T1000 (cell line): ENCODE measurements around the gene IST1.
"Not testable (repeated sequence)": the region's sequence is repeated elsewhere in the genome, so short reads cannot be mapped to it uniquely, and the experiment has no call there.

Experiments used
- DNase-seq: peaks from one replicate; lab custom pipeline; 2025; ENCODE audit warnings: mixed read lengths; lab: John Stamatoyannopoulos, UW

The IST1 gene

DNA sequence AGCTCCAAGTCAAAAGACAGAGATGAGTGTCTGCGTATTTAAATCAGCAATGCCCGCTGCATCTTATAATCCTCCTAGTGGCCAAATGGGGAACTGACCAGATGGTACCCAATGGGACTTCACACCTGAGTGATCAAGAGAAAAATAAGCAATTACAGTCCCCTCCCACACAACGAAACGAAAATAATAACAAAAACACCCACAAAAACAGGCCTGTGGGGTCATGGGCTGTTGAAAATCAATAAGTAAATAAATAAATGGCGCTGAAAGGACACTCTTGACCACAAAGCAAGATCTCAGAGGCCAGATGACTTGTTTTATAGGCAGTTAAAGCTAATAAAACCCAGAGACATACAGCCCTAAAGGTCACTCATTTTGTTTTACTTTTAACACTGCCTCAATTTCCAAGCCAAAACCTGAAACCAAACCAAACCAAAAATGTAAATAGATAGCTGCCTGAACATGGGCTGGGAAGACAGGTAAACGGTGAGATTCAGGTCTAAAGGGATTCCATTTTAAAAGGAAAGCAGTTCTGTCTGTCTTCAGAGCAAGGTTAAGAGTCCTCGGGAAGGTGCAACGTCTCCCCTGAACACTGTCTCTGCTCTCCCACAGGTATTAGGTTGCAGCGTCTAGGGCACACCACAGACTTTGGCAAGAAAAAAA, 12.7 kb upstream of the IST1 start:
- peak; percentile 3 for DNase-seq

DNA sequence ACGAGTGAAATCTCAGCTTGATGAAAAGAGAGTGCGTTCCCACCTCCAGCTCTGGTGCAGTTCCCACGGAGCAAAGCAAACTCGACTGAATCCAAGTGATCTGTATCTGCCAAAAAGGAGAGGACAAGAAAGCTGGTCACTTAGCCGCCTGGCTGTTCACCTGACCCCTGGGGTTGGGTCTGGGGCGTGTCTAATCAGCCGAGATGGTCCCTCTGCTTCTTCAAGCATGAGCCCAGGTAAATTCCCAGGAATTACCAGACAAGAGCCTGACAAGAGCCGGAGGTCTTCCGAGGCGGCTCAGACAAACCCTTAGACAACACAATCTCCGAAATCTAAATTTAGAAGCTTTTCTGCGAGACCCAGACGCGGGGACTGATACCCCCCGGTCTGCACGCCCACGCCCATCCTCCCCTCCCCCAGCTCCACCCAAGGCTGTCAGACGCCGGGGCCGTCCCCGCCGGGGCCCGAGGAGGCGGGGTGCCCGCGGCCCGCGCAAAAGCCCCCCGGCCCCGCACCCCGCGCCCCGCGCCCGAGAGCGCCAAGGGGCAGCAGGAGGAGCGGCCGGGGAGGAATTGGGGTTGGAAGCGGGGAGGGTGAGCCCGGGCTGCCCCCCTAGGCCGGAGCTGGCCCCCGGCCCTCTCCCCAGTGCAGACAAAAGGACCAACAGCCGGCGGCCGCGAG, 12.0 kb upstream of the IST1 start:
- no peak for DNase-seq

DNA sequence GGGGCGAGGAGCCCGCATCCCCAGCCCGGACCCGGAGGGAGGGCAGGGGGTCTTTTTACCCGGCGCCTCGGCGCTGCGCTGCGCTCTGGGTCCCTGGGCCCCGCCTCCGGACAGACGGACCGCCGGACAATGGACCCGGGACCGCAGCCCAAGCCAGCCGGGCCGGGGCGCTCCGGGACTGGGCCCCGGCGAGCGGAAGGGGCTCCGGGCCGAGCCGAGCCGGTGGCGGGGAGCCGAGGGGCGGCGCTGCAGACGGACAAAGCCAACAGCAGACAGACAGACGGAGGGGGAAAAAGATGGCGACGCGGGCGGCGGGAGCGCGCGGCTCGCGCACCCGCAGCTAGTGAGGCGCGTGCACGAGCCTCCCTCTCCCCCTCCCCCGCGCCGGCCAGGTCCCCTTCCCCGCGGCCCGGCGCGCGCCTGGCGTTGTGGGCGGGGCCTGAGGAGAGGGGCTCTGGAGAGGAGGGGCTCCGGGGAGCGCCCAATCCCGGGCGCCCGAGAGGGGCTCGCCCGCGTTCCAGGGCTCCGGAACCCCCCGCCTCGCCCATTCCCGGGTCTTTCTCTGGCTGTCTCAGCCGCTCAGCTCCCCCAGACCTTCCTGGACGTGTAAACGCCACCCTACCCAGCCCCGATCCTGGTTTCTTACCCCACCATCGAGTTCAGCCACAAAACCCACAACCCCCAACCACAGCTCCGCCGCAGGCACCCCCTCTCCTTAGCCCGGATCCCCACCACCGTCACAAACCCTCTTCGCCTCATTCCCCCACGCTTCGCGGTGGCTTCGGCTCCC, 11.3 kb upstream of the IST1 start, which contains the start of gene ZNF821:
ZNF821 (minus strand) TSS at position 334 of the 790 bp plus-strand sequence. CDS start 4,236 bp downstream, outside the sequence.
- peak; percentile 40 for DNase-seq

DNA sequence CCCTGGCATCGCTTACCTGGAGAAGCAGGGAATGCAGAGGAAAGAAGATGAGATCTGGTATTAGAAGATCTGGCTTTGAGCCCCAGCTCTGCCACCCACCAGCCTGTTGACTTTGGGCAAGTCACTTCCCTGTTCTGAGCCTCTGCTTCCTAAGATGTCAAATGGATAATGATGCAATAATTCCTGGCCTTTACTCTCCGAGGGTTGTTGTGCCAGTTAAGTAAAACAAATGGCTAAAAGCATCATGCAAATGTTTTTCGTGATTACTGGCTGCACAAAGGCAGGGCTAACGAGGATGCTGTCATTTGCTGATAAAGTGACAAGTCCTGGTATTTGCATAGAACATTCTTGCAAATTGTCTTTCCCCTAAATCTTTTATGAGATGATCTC, 10.1 kb upstream of the IST1 start:
- no peak for DNase-seq

DNA sequence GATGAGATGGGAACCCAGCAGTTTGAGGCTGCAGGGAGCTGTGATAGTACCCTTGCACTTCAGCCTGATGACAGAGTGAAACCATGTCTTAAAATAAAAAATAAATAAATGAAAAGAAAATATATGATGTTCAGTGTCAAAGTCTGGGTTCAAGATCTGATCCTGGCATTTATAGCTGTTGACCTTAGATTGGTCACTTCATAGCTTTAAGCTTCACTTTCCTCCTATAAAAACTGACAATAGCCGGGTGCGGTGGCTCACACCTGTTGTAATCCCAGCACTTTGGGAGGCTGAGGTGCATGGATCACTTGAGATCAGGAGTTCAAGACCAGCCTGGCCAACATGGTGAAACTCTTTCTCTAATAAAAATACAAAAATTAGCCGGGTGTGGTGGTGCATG, 6.2 kb upstream of the IST1 start:
- DNase-seq = no peak

DNA sequence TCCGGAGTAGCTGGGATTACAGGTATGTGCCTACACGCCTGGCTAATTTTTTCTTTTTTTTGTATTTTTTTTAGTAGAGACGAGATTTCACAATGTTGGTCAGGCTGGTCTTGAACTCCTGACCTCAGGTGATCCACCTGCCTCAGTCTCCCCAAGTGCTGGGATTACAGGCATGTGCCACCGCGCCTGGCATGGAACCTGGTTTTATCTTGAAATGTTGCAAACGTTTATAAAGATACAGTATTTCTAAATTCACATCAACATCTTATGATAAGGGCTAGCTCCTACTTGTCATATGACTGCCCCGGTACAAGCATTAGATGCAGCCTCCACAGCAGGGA, 1.5 kb upstream of the IST1 start:
- DNase-seq = no peak

DNA sequence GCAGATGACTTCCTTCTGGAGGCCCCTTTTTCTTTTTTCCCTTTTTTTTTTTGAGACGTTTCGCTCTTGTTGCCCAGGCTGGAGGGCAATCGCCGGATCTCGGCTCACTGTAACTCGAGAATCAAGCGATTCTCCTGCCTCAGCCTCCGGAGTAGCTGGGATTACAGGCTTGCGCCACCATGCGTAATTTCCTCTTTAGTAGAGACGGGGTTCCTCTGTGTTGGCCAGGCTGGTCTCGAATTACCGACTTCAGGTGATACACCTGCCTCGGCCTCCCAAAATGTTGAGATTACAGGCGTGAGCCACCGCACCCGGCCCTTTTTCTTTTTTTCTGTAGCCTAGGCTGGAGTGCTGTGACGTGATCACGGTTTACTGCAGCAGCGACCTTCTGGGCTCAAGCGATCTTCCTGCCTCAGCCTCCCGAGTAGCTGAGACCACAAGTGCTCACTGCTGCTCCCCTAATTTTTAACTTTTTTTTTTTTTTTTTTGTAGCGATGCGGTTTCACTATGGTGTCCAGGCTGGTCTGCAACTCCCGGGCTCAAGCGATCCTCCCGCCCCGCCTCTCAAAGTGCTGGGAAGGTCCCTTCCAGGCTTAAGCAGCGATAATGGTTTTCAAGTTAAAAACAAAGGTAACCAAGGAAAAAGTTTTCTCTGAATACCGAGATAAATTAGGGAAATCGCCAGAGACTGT, 956 bp upstream of the IST1 start:
- peak; percentile 15 for DNase-seq

DNA sequence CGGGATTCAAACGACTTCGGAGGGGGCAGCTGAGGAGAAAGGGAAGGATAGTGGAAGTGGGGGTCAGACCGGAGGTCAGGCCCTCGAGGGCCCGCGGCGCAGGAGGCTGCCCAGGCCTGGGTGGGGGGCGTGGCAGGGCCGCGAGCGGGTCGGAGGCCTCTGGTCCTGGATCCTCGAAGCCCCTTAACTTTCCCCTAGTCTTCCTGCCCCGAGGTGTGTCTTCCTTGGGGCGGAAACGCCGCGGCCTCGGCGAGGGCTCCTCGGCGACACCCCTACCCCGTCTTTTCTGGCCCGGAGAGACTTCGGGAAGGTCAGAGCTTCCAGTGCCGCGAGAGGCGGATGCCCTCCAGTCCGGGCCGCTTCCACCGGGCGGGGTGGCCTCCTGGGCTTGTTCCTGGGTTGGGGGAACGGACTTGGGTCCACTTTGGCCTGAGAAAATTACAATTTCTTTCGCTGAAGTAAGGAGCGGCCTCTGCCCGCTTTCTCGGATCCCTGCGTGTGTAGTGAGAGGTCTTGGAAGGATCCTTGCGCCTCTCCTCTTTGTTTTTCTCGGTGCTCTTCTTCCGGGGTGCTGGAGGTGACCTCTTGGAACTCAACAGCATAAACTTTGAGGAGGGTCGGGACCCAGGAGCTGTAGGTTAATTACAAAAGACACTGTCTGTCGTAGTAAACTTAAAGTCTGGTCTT, 491 bp downstream of the IST1 start:
- no peak for DNase-seq

DNA sequence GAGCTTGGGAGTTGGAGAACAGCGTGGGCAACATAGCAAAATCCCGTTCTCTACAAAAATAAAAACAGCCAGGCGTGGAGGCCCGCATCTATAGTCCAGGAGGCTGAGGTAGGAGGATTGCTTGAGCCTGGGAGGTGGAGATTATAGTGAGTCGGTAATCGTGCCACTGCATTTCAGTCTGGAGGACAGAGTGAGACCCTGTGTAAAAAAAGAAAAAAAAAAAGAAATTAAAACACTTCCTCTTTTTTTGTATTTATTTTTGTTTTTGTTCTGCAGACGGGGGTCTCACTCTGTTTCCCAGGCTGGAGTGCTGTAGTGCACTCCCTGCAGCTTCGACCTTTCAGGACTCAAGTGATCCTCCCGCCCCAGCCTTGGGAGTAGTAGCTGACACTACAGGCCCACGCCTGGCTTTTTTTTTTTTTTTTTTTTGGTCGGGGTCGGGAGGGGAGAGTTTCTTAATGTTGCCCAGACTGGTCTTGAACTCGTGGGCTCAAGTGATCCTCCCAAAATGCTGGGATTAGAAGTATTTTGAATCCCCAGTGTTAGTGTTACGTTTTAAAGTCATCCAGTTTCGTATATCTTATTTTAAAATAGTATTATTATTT, 1.5 kb downstream of the IST1 start:
- no peak for DNase-seq

DNA sequence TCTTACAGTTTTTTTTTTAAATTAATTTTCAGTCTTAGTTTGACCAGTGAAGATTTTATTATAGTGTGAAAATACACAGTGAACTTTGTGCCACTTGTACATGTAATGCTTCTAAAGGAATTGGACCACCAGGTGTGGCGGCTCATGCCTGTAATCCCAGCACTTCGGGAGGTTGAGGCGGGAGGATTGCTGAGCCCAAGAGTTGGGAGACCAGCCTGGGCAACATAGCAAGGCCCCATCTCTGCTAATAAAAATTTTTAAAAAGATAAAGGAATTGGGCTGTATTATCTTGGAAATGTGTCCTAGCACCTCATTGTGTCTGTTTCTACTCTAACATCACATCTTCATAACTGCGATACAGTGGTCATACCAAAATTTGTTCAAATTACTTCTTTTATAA, 3.8 kb downstream of the IST1 start:
- no peak for DNase-seq

DNA sequence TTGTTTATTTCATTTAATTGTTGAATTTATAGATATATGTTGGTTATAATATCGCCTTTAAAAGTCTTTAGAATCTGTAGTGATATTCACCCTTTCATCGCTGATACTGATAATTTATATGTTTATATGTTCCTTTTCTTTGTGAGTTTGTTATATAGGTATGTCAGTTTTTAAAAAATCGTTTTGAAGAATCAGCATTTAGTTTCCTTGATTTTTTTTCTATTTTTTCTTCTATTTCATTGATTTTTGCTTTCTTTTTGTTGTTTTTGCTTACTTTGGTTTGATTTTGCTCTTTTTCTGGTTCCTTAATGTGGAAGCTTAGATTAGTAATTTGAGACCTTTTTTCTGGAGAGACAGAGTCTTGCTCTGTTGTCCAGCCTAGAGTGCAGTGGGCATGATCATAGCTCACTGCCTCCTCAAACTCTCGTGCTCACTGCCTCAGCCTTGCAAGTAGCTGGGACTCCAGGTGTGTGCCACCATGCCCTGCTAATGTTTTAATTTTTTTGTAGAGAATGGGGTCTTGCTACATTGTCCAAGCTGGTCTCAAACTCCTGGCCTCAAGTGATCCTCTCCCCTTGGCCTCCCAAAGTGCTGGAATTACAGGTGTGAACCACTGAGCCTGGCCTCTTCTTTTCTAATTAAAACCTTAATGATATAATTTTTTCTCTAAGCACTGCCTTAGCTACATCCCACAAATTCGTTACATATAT, 7.5 kb downstream of the IST1 start:
- DNase-seq = no peak

DNA sequence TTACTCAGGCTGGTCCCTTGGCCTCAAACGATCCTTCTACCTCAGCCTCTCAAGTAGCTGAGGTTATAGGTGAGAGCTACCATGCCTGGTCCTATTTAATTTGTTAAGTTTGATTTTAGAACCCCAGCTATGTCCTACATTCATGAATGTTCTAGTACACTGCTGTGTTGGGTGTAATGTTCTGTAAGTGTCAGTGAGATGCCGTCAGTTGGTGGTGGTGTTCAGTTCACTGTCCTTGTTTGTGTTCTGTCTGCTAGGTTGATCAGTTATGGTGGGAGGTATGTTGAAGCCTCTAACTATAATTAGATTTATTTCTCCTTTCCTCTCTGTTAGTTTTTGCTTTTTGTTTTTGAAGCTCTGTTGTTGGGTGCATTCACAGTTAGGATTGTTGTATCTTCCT, 8.3 kb downstream of the IST1 start:
- no peak for DNase-seq

DNA sequence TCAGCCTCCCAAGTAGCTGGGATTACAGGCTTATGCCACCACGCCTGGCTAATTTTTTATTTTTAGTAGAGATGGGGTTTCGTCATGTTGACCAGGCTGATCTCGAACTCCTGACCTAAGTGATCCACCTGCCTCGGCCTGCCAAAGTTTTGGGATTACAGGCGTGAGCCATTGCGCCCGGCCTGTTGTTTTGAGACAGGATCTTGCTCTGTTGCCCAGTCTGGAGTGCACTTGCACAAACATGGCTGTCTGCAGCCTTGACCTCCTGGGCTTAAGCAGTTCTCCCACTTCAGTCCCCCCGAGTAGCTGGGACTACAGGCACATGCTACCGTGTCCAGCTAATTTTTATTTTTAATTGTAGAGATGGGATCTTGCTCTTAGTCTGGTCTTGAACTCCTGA, 8.9 kb downstream of the IST1 start:
- no peak for DNase-seq

DNA sequence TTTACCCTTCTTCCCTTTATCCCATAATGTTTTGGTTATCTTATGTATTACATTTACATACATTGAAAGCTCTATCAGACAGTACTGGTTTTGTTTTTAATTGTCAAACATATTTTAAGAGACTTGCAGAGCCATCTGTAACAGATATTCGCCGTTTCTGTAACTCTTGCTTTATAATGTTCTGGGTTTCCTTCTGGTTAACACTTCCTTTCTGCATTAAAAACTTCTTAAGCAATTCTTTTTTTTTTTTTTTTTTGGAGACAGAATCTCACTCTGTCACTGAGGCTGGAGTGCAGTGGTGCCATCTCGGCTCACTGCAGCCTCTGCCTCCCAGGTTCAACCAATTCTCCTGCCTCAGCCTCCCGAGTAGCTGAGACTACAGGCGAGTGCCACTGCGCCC, 10.4 kb downstream of the IST1 start:
- DNase-seq = not testable (repeated sequence)

DNA sequence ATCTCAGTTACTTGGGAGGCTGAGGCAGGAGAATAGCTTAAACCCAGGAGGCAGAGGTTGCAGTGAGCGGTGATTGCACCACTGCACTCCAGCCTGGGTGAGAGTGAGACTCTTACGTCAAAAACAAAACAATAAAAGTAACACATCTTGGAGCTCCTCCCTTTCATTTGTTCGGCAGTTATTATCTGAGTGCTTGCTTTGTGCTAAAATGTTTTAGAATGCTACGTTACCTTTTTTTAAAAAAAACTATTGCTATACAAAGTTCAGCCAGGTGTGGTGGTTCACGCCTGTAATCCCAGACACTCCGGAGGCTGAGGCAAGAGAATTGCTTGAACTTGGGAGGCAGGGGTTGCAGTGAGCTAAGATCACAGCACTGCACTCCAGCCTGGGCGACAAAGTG, 15.8 kb downstream of the IST1 start:
- no peak for DNase-seq

DNA sequence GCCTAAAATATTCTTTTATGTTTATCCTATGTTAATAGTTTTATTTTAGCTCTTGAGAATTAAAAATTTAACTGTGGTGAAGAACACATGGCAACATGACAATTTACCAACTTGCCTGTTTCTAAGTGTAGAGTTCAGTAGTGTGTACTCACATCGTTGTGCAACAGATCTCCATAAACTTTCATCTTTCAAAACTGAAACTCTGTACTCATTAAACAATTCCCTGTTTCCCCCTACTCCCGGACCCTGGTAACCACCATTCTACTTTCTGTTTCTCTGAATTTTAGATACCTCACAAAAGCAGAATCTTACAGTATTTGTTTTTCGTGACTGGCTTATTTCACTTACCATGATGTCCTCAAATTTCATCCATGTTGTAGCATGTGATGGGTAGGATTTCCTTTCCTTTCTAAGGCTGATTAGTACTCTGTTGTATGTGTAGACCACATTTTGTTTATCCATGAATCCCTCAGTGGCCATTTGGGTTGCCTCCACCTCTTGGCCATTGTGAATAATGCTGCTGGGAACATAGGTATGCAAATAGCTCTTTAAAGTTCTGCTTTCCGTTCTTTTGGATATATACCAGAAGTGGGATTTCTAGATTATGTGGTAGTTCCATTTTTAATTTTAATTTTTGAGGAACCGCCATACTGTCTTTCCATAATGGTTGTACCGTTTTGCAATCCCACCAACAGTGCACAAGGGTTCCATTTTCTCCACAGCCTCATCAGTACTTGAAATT, 17.4 kb downstream of the IST1 start:
- DNase-seq = no peak

DNA sequence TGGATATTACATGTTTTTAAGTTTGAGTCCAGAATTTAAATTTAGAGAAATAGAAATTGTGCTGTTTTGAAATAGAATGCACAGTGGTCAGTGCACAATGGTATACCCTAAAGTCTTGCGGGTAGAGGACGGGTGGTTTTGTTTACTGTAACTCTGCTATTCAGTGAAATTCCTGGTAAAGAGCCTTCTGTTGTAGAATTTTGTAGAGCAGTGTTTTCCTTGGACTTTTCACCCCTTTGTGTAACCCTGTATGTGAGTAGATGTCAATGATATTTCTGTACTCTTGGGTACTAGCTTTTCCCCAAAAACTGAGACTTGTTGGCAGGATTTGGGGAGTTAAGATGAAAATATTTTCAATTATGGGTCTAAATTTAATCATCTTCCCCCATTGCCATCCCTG, 19.5 kb downstream of the IST1 start:
- no peak for DNase-seq

DNA sequence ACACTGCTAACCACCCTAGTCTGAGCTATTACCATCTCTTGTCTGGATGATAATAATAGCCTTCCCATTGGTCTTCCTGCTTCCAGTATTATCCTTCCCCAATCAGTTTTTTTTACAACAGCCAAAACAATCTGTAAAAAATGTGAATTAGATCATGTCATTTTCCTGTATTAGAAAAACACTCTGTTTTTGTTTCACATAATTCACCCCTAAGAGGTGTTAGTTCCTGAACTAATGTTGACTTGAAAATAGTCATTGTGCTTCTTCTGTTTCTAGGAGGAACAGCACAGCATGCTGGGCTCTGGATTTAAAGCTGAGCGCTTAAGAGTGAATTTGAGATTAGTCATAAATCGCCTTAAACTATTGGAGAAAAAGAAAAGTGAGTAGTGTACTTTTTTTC, 20.0 kb downstream of the IST1 start:
- no peak for DNase-seq

DNA sequence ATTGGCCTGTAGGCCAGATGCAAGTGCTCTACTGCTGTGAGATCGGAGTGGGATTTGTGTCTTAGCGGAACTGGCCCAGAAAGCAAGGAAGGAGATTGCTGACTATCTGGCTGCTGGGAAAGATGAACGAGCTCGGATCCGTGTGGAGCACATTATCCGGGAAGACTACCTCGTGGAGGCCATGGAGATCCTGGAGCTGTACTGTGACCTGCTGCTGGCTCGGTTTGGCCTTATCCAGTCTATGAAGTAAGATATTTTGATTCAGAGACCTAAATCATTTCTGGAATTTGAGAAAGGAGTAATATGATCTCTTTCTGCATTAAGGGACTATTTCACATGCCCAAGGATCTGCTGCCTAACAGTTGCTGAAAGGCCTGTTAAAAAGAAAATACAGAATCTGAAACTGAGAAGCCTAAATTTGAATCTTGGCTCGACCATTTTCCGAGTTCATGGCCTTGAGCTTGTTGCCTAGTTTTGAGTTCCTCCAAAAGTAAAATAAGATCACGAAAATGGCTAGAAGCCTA, 21.1 kb downstream of the IST1 start:
- no peak for DNase-seq

DNA sequence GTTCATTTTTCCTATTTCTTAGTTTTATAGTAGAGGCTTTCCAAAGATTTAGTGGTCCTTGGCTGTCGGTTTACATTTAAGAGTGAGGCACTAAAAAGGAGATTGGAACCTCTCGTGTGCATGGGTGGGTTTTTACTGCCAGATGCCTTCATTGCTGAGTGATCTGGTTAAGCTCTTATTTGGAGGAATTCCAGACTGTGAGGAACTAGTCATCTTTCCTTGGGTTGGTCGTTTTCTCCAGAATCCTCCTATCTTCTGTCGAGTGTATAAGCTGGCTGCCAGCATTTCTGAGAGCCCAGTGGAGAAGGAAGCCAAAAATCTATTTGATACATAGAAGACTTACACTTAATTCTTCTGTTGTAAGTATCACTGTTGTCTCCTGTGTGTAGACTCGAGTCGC, 22.6 kb downstream of the IST1 start:
- no peak for DNase-seq
